ENCODE results near the gene KLF18. TPM values are rescaled to one million over a fixed set of nuclear protein-coding genes. Genes with fewer than 3 reads are reported as not detected.

KLF18 gene
- polyA plus RNA-seq, 3 donors, result not detected

GRCh38 chr1:44138239-44138638, 3.2 kb downstream of the KLF18 start:
- H3K27ac ChIP-seq (ENCODE audit: low read depth in 1 of 2, low read length in 2 of 2), result no peak overlapping the region
- no peak for TF ChIP-seq CTCF (IDR thresholded peaks at IDR 0.05)
- no peak overlapping the region for H3K9ac ChIP-seq (ENCODE audit: insufficient read depth, low read length, poor library complexity, severe bottlenecking)
- no peaks in the 10 kb centered on the region for H3K36me3 Mint-ChIP-seq
- no peaks in the 10 kb centered on the region for H4K20me1 ChIP-seq (ENCODE audit: insufficient read depth, low read length)
- no CpG with 5 or more reads among the region's 3 CpGs for WGBS (ENCODE audit: insufficient coverage)
- H3K27me3 ChIP-seq (ENCODE audit: control insufficient read depth in 2 of 2, insufficient read depth in 2 of 2, low read length in 2 of 2), result no peaks in the 10 kb centered on the region
- no peaks in the 10 kb centered on the region for H3K36me3 ChIP-seq (replicated peaks in 1 of 2; ENCODE audit: control insufficient read depth in 1 of 2, insufficient read depth in 2 of 2, low read length in 2 of 2)
- no peaks in the 10 kb centered on the region for H3K79me2 ChIP-seq (ENCODE audit: insufficient read depth, low read length)
- no peaks in the 10 kb centered on the region for H3K4me1 Mint-ChIP-seq
- H3K4me3 Mint-ChIP-seq, result no peak overlapping the region
- no peak for DNase-seq
- H3K4me2 ChIP-seq (replicated peaks; ENCODE audit: extremely low read depth, low read length, poor library complexity, severe bottlenecking), result no peak overlapping the region
- H3K4me3 ChIP-seq (replicated peaks in 1 of 3; ENCODE audit: low read depth in 2 of 3, low read length in 3 of 3), result no peak overlapping the region
- H3K27ac Mint-ChIP-seq, result no peak overlapping the region
- peaks cover 0 to 6% (median 2%) of the 10 kb centered on the region in 7 donors for H3K9me3 Mint-ChIP-seq
- peaks cover 0 to 1% of the 10 kb centered on the region in 2 donors for H3K9me3 ChIP-seq (replicated peaks in 1 of 2; ENCODE audit: control insufficient read depth in 1 of 2, insufficient read depth in 1 of 2, low read length in 2 of 2)
- no peak overlapping the region for H2AFZ ChIP-seq (ENCODE audit: insufficient read depth, low read depth, low read length, poor library complexity, severe bottlenecking)
- intact Hi-C loops (cut with micrococcal nuclease), result no loop called here
- H3K27me3 Mint-ChIP-seq (ENCODE audit: low read depth in 3 of 3), result peaks cover 0 to 7% (median 7%) of the 10 kb centered on the region in 3 donors
- H3K4me1 ChIP-seq (ENCODE audit: control insufficient read depth in 1 of 2, insufficient read depth in 2 of 2, low read length in 2 of 2), result no peaks in the 10 kb centered on the region

DNA sequence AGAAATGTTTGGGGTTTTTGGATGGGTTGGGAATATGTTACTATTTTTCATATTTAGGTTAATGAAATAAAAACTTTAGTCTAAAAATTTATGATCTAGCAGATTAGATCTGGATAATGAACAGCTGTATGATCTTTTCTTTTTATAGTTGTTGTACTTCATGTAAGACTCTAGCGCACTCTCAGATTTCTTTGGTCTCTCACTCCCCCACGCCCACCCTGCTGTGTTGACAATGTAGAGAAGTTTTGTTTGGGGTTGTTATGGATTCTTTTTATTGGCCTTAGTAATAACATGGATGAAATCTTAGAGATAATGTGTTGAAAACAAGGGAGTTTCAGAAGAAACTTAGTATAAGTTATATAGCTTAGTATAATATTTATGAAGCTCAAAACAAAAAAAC, 5.5 kb downstream of the KLF18 start:
- H3K4me3 Mint-ChIP-seq, result no peak overlapping the region
- no peaks in the 10 kb centered on the region for H3K36me3 Mint-ChIP-seq
- no peaks in the 10 kb centered on the region for H3K36me3 ChIP-seq (replicated peaks in 1 of 2; ENCODE audit: control insufficient read depth in 1 of 2, insufficient read depth in 2 of 2, low read length in 2 of 2)
- H3K9me3 Mint-ChIP-seq, result peaks cover 0 to 4% (median 0%) of the 10 kb centered on the region in 7 donors
- no peaks in the 10 kb centered on the region for H3K79me2 ChIP-seq (ENCODE audit: insufficient read depth, low read length)
- no CpG with 5 or more reads among the region's 2 CpGs for WGBS (ENCODE audit: insufficient coverage)
- H3K27ac Mint-ChIP-seq, result no peak overlapping the region
- no peak for TF ChIP-seq CTCF (IDR thresholded peaks at IDR 0.05)
- no peak overlapping the region for H3K9ac ChIP-seq (ENCODE audit: insufficient read depth, low read length, poor library complexity, severe bottlenecking)
- no peak overlapping the region for H3K4me3 ChIP-seq (replicated peaks in 1 of 3; ENCODE audit: low read depth in 2 of 3, low read length in 3 of 3)
- intact Hi-C loops (cut with micrococcal nuclease), result no loop called here
- no peaks in the 10 kb centered on the region for H3K9me3 ChIP-seq (replicated peaks in 1 of 2; ENCODE audit: control insufficient read depth in 1 of 2, insufficient read depth in 1 of 2, low read length in 2 of 2)
- H3K4me1 ChIP-seq (ENCODE audit: control insufficient read depth in 1 of 2, insufficient read depth in 2 of 2, low read length in 2 of 2), result no peaks in the 10 kb centered on the region
- H3K27me3 ChIP-seq (ENCODE audit: control insufficient read depth in 2 of 2, insufficient read depth in 2 of 2, low read length in 2 of 2), result no peaks in the 10 kb centered on the region
- H3K4me1 Mint-ChIP-seq, result no peaks in the 10 kb centered on the region
- no peak overlapping the region for H2AFZ ChIP-seq (ENCODE audit: insufficient read depth, low read depth, low read length, poor library complexity, severe bottlenecking)
- H3K4me2 ChIP-seq (replicated peaks; ENCODE audit: extremely low read depth, low read length, poor library complexity, severe bottlenecking), result no peak overlapping the region
- no peak overlapping the region for H3K27ac ChIP-seq (ENCODE audit: low read depth in 1 of 2, low read length in 2 of 2)
- H4K20me1 ChIP-seq (ENCODE audit: insufficient read depth, low read length), result no peaks in the 10 kb centered on the region
- DNase-seq, result no peak
- peaks cover 0 to 5% (median 5%) of the 10 kb centered on the region in 3 donors for H3K27me3 Mint-ChIP-seq (ENCODE audit: low read depth in 3 of 3)

Measured in CD14-positive monocyte (primary cell).